ENCODE results near the gene KLHL26.

KLHL26 gene

GRCh38 chr19:18697680-18698079 lies 60.9 kb downstream of the KLHL26 start:
- DNase-seq = no peak

- DNase-seq = no peak
These were observed 61.7 kb downstream of the KLHL26 start for GRCh38 chr19:18698321-18699167.

GRCh38 chr19:18699403-18700054 lies 62.7 kb downstream of the KLHL26 start:
- no peak for DNase-seq

- DNase-seq = peak; percentile 63
These were observed 63.8 kb downstream of the KLHL26 start for GRCh38 chr19:18700501-18701249.

- no peak for DNase-seq
These were observed 64.4 kb downstream of the KLHL26 start for GRCh38 chr19:18701250-18701608.

- no peak for DNase-seq
These were observed 67.2 kb downstream of the KLHL26 start for GRCh38 chr19:18704054-18704453.

- DNase-seq = no peak
These were observed 68.1 kb downstream of the KLHL26 start for GRCh38 chr19:18704971-18705370.

GRCh38 chr19:18708452-18709231 lies 71.8 kb downstream of the KLHL26 start:
- DNase-seq = no peak

GRCh38 chr19:18709546-18709945 lies 72.7 kb downstream of the KLHL26 start:
- DNase-seq = no peak

GRCh38 chr19:18710186-18710585 lies 73.4 kb downstream of the KLHL26 start:
- no peak for DNase-seq

- no peak for DNase-seq
These were observed 74.3 kb downstream of the KLHL26 start for GRCh38 chr19:18710996-18711751.

GRCh38 chr19:18711893-18712292 lies 75.1 kb downstream of the KLHL26 start:
- no peak for DNase-seq

GRCh38 chr19:18712981-18713380 lies 76.2 kb downstream of the KLHL26 start:
- DNase-seq = no peak

GRCh38 chr19:18713550-18714117 lies 76.8 kb downstream of the KLHL26 start:
- DNase-seq = no peak

- no peak for DNase-seq
These were observed 78.6 kb downstream of the KLHL26 start for GRCh38 chr19:18715416-18715815.

- DNase-seq = no peak
These were observed 80.0 kb downstream of the KLHL26 start for GRCh38 chr19:18716857-18717256.

GRCh38 chr19:18717601-18718000 lies 80.8 kb downstream of the KLHL26 start:
- no peak for DNase-seq

GRCh38 chr19:18718015-18718526 lies 81.2 kb downstream of the KLHL26 start:
- DNase-seq = no peak

GRCh38 chr19:18718846-18719458 lies 82.1 kb downstream of the KLHL26 start:
- DNase-seq = no peak

GRCh38 chr19:18719541-18719940 lies 82.7 kb downstream of the KLHL26 start:
- no peak for DNase-seq
